ENCODE measurements around the gene SLC6A19.
"Not testable (repeated sequence)": the region's sequence is repeated elsewhere in the genome, so short reads cannot be mapped to it uniquely, and the experiment has no call there.

SLC6A19 gene

DNA sequence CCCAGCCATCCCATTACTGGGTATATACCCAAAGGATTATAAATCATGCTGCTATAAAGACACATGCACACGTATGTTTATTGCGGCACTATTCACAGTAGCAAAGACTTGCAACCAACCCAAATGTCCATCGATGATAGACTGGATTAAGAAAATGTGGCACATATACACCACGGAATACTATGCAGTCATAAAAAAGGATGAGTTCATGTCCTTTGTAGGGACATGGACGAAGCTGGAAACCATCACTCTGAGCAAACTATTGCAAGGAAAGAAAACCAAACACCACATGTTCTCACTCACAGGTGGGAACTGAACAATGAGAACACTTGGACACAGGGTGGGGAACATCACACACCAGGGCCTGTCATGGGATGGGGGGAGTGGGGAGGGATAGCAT is 66.1 kb downstream of the SLC6A19 start:
- not testable (repeated sequence) for DNase-seq (ENCODE audit: low spot score)

DNA sequence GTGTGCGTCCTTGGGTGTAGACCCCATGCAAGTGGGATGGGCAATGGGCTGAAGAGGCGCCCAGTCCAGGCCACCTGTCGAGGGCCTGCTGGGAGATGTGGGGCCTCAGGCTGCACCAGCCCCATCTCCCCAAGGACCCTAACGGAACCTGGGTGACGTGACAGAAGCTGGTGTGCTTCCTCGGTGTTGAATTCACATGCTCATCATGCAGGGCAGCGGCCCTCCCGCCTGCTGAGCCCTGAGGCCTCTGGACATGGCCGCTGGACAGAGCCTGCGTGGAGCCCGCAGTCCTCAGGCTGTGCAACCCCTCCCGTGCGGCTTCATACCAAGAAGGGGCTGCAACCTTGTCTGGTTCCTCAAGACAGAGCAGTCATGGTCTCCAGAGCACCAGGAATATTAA is 66.7 kb downstream of the SLC6A19 start:
- DNase-seq (ENCODE audit: low spot score), result no peak

DNA sequence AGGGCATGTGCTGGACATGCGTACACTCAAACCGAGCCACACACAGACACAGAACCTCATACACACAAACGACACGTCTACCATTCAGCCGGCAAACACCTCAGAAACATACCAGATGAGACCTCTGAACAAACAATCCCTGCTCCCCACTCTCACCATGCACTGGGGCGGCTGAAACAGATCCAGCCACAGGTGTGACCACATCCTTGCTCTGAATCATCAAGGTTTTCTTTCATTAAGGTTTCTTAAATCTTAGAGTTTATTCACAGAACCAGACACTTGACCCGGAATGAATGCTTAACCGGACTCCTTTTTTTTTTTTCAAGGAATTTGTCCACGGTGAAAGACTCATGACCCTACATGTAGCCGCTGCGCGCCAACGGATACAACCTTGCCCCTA is 67.3 kb downstream of the SLC6A19 start:
- DNase-seq (ENCODE audit: low spot score), result no peak

DNA sequence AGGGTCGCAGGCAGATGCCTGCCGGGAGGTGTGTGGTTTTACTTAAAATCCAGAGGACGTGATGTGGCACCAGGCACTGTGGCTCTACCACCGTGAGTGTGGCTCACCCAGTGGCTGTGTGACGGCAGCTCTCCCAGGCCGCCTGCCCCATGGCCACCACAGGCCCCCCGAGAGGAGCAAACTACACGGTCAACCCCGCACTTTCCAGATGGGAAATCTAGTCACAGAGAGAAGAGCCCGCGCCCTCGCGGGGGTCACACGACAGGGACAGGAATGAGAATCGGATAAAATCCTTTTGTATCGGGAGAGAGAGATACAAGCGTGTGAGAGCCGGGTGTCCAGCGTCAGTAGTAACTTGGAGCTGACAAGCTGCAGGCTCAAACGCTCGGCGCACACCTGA is 69.0 kb downstream of the SLC6A19 start:
- DNase-seq (ENCODE audit: low spot score), result no peak

DNA sequence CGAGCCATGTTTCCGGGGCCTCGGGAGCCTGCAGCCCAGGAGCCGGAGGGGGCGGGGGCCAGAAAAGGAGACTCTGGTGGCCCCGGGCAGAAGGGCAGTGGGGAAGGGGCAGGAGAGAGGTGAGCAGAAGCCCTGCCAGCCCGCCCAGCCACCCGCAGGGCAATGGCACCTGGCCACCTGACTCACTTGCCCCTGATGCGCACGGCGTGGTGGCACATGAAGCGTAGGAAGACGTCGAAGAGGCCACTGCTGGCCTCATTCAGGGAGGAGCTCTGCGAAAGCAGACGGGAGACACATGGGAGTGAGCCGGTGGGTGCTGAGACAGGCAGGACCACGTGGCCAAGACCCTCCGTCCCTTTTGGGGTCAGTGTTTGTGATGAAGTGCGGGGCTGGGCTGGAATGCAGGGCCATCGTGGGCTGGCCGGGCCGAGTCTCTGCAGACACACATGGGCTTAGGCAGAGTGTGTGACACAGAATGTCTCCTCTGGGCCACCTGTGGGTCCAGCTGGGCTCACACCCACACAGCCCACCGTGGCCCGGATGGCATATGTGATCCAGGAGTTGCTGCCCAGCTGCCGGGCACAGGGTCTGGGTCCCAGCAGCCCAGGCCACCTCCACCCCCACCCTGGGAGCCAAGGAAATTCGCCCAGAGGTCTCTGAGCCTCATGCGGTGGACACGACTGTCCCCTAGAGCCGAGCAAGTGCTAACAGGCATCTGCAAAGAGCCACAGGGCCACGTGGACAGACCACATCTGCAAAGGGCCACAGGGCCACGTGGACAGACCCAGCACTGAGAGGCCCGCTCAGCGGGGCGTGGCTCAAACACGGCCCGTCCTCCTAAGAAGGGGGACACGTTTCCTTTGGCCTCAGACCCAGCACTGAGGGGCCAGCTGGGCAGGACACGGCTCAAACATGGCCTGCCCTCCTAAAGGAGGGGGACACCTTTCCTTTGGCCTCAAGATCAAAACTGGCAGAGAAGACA is 69.8 kb downstream of the SLC6A19 start:
- DNase-seq (ENCODE audit: low spot score), result no peak

GRCh38 chr5:1272201-1272600 is 70.8 kb downstream of the SLC6A19 start:
- DNase-seq (ENCODE audit: low spot score), result no peak

GRCh38 chr5:1273745-1274144 is 72.3 kb downstream of the SLC6A19 start:
- DNase-seq (ENCODE audit: low spot score), result no peak

DNA sequence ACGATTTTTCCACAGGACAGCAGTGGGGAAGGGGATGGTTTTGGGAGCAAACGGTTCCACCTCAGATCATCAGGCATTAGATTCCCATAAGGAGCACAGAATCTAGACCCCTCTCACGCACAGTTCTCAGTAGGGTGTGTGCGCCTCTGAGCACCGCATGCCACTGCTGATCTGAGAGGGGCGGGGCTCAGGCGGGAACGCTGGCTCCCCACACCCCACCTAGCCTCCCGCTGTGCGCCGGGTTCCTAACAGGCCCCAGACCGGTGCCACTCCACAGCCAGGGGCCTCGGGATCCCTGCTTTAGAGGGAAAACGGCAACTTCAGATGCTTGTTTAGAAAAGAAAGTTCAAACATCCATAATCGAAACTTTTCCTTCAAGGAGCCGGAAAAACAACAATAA is 73.1 kb downstream of the SLC6A19 start:
- DNase-seq (ENCODE audit: low spot score), result no peak
